SK-N-MC (cell line): Measurements from ENCODE around the gene SYK.

Experiments
- EZH2 ChIP-seq: fragments of 200-600 bp; sonication (generic); IDR thresholded peaks from one replicate; pipeline ENCODE4 v1.6.1; 2017; ENCODE audit warnings: antibody characterized with exemption
- POLR2AphosphoS5 ChIP-seq: IDR thresholded peaks from 2 replicates; pipeline ENCODE4 v1.6.1; 2012; ENCODE audit warnings: mild to moderate bottlenecking, low read depth, low read length, borderline replicate concordance

DNA sequence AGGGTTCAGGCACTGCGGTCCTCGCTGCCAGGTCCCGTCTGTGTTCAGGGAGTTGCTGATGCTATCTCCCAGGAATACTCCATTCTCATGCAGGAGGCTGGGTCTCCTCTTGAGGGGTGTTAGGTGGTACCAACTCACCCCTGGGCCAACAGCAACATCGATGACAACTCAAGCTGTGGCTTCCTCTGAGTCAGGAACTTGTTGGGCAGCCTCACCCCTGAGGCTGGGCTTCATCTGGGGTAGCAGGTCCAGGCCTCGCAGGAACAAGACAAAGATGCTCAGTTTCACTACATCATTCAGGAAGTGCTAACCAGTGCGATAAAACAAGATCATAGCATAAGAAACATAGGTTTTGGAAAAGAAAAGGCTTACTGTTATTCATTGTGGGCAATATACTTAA, 125.9 kb downstream of the SYK start:
- TF ChIP-seq EZH2 (no peak), POLR2AphosphoS5 (no peak)
